IPS-20b (cell line): ENCODE measurements around the gene ASGR1.
A peak's percentile ranks its signal among the peaks of the same experiment; 100 is the strongest.

ENCODE experiments used
- H3K27ac ChIP-seq: one replicate; pipeline ENCODE4 v1.5.1; 2013; ENCODE audit warnings: low read length
- H3K27me3 ChIP-seq: 2 replicates; pipeline ENCODE4 v1.6.1; 2013; ENCODE audit warnings: mild to moderate bottlenecking, low read length, inconsistent platforms; ENCODE audit not compliant: insufficient read depth
- H3K36me3 ChIP-seq: 2 replicates; pipeline ENCODE4 v1.6.1; 2013; ENCODE audit warnings: low read depth, mild to moderate bottlenecking, inconsistent platforms, low read length, moderate library complexity; ENCODE audit not compliant: insufficient read depth
- H3K4me1 ChIP-seq: 2 replicates; pipeline ENCODE4 v1.6.1; 2013; ENCODE audit warnings: mild to moderate bottlenecking, control low read depth, inconsistent platforms, low read length, moderate library complexity; ENCODE audit not compliant: insufficient read depth
- H3K4me3 ChIP-seq: 2 replicates; pipeline ENCODE4 v1.5.1; 2013; ENCODE audit warnings: mild to moderate bottlenecking, low read length, inconsistent platforms
- H3K9ac ChIP-seq: 2 replicates; pipeline ENCODE4 v1.6.1; 2013; ENCODE audit warnings: low read depth, mild to moderate bottlenecking, inconsistent platforms, low read length, moderate library complexity
- H3K9me3 ChIP-seq: 2 replicates; pipeline ENCODE4 v1.6.1; 2013; ENCODE audit warnings: mild to moderate bottlenecking, low read depth, low read length, inconsistent platforms; ENCODE audit not compliant: insufficient read depth

Gene ASGR1

GRCh38 chr17:7204336-7204735 is 25.2 kb upstream of the ASGR1 start:
- peaks cover 38% of the 10 kb centered on the region for H3K36me3 ChIP-seq
- H3K9me3 ChIP-seq: no peaks in the 10 kb centered on the region
- peaks cover 13% of the 10 kb centered on the region; the same call in 1 of the 2 replicates for H3K4me1 ChIP-seq
- peak overlapping the region; percentile 66; the same call in 1 of the 2 replicates for H3K4me3 ChIP-seq
- H3K9ac ChIP-seq: peak overlapping the region; percentile 32; the same call in 1 of the 2 replicates
- peak overlapping the region; percentile 66 for H3K27ac ChIP-seq
- H3K27me3 ChIP-seq: no peaks in the 10 kb centered on the region

GRCh38 chr17:7203391-7203790 is 24.2 kb upstream of the ASGR1 start:
- H3K36me3 ChIP-seq: peaks cover 38% of the 10 kb centered on the region
- H3K9me3 ChIP-seq: no peaks in the 10 kb centered on the region
- H3K9ac ChIP-seq: no peak overlapping the region
- H3K27me3 ChIP-seq: no peaks in the 10 kb centered on the region
- H3K4me3 ChIP-seq: no peak overlapping the region
- peaks cover 10% of the 10 kb centered on the region; the same call in 1 of the 2 replicates for H3K4me1 ChIP-seq
- no peak overlapping the region for H3K27ac ChIP-seq

- no peaks in the 10 kb centered on the region for H3K9me3 ChIP-seq
- no peaks in the 10 kb centered on the region for H3K27me3 ChIP-seq
- H3K9ac ChIP-seq: no peak overlapping the region
- no peak overlapping the region for H3K4me3 ChIP-seq
- peaks cover 69% of the 10 kb centered on the region for H3K36me3 ChIP-seq
- H3K4me1 ChIP-seq: no peaks in the 10 kb centered on the region
- H3K27ac ChIP-seq: no peak overlapping the region
Measured at GRCh38 chr17:7196651-7197401, 17.7 kb upstream of the ASGR1 start.

- Histone ChIP-seq H3K27ac (no peak overlapping the region), H3K4me1 (no peaks in the 10 kb centered on the region), H3K4me3 (no peak overlapping the region), H3K27me3 (no peaks in the 10 kb centered on the region), H3K9ac (no peak overlapping the region), H3K36me3 (peaks cover 66% of the 10 kb centered on the region), H3K9me3 (no peaks in the 10 kb centered on the region)
Measured at GRCh38 chr17:7195971-7196370, 16.8 kb upstream of the ASGR1 start.

GRCh38 chr17:7192271-7192937 is 13.2 kb upstream of the ASGR1 start:
- H3K4me1 ChIP-seq: no peaks in the 10 kb centered on the region
- no peaks in the 10 kb centered on the region for H3K27me3 ChIP-seq
- H3K4me3 ChIP-seq: no peak overlapping the region
- H3K9ac ChIP-seq: no peak overlapping the region
- H3K27ac ChIP-seq: no peak overlapping the region
- H3K9me3 ChIP-seq: no peaks in the 10 kb centered on the region
- H3K36me3 ChIP-seq: peaks cover 61% of the 10 kb centered on the region

- Histone ChIP-seq H3K27me3 (no peaks in the 10 kb centered on the region), H3K9me3 (no peaks in the 10 kb centered on the region), H3K9ac (no peak overlapping the region), H3K36me3 (peaks cover 54% of the 10 kb centered on the region), H3K4me3 (no peak overlapping the region), H3K27ac (no peak overlapping the region), H3K4me1 (no peaks in the 10 kb centered on the region)
Measured at GRCh38 chr17:7191571-7192270, 12.6 kb upstream of the ASGR1 start.

GRCh38 chr17:7191069-7191468 is 11.9 kb upstream of the ASGR1 start:
- H3K36me3 ChIP-seq: peaks cover 48% of the 10 kb centered on the region
- no peak overlapping the region for H3K9ac ChIP-seq
- no peak overlapping the region for H3K27ac ChIP-seq
- no peaks in the 10 kb centered on the region for H3K27me3 ChIP-seq
- H3K4me3 ChIP-seq: no peak overlapping the region
- no peaks in the 10 kb centered on the region for H3K9me3 ChIP-seq
- no peaks in the 10 kb centered on the region for H3K4me1 ChIP-seq

- H3K9ac ChIP-seq: no peak overlapping the region
- H3K36me3 ChIP-seq: peaks cover 41% of the 10 kb centered on the region
- H3K27me3 ChIP-seq: no peaks in the 10 kb centered on the region
- H3K4me1 ChIP-seq: no peaks in the 10 kb centered on the region
- no peak overlapping the region for H3K27ac ChIP-seq
- H3K9me3 ChIP-seq: no peaks in the 10 kb centered on the region
- no peak overlapping the region for H3K4me3 ChIP-seq
Measured at GRCh38 chr17:7190276-7190917, 11.2 kb upstream of the ASGR1 start.

GRCh38 chr17:7186241-7186640 is 7.1 kb upstream of the ASGR1 start:
- Histone ChIP-seq H3K9me3 (no peaks in the 10 kb centered on the region), H3K9ac (no peak overlapping the region), H3K4me3 (no peak overlapping the region), H3K4me1 (no peaks in the 10 kb centered on the region), H3K36me3 (peaks cover 12% of the 10 kb centered on the region), H3K27ac (no peak overlapping the region), H3K27me3 (no peaks in the 10 kb centered on the region)

- Histone ChIP-seq H3K9ac (no peak overlapping the region), H3K27ac (no peak overlapping the region), H3K9me3 (no peaks in the 10 kb centered on the region), H3K4me3 (no peak overlapping the region), H3K4me1 (no peaks in the 10 kb centered on the region), H3K27me3 (no peaks in the 10 kb centered on the region), H3K36me3 (0 out of 2 replicates have a peak, but pooled peaks cover 3% of the 10 kb centered on the region)
Measured at GRCh38 chr17:7184647-7185046, 5.5 kb upstream of the ASGR1 start.

GRCh38 chr17:7184091-7184488 is 4.9 kb upstream of the ASGR1 start:
- Histone ChIP-seq H3K27me3 (no peaks in the 10 kb centered on the region), H3K4me3 (no peak overlapping the region), H3K9me3 (no peaks in the 10 kb centered on the region), H3K4me1 (no peaks in the 10 kb centered on the region), H3K27ac (no peak overlapping the region), H3K9ac (no peak overlapping the region), H3K36me3 (0 out of 2 replicates have a peak, but pooled peaks cover 3% of the 10 kb centered on the region)
